Measurements from ENCODE around the gene GARIN5B.

Gene GARIN5B

GRCh38 chr19:55346725-55347441, 16.2 kb downstream of the GARIN5B start:
- H3K4me3 ChIP-seq (ENCODE audit: control insufficient read depth, low read depth, low read length) = no peak overlapping the region
- DNase-seq (ENCODE audit: low read depth) = no peak
- no peak for TF ChIP-seq CTCF (IDR thresholded peaks at IDR 0.05; ENCODE audit: control insufficient read depth, insufficient read depth, low read depth, low read length, missing control alignments)

- no peak for TF ChIP-seq CTCF (IDR thresholded peaks at IDR 0.05; ENCODE audit: control insufficient read depth, insufficient read depth, low read depth, low read length, missing control alignments)
- H3K4me3 ChIP-seq (ENCODE audit: control insufficient read depth, low read depth, low read length) = no peak overlapping the region
- DNase-seq (ENCODE audit: low read depth) = no peak
Measured at GRCh38 chr19:55345818-55346724, 17.0 kb downstream of the GARIN5B start.

GRCh38 chr19:55345101-55345817, 17.8 kb downstream of the GARIN5B start:
- no peak for TF ChIP-seq CTCF (IDR thresholded peaks at IDR 0.05; ENCODE audit: control insufficient read depth, insufficient read depth, low read depth, low read length, missing control alignments)
- no peak overlapping the region for H3K4me3 ChIP-seq (ENCODE audit: control insufficient read depth, low read depth, low read length)
- no peak for DNase-seq (ENCODE audit: low read depth)

GRCh38 chr19:55344444-55344843, 18.6 kb downstream of the GARIN5B start:
- no peak overlapping the region for H3K4me3 ChIP-seq (ENCODE audit: control insufficient read depth, low read depth, low read length)
- no peak for TF ChIP-seq CTCF (IDR thresholded peaks at IDR 0.05; ENCODE audit: control insufficient read depth, insufficient read depth, low read depth, low read length, missing control alignments)
- DNase-seq (ENCODE audit: low read depth) = no peak

- peak overlapping the region; percentile 77 for H3K4me3 ChIP-seq (ENCODE audit: control insufficient read depth, low read depth, low read length)
- no peak for TF ChIP-seq CTCF (IDR thresholded peaks at IDR 0.05; ENCODE audit: control insufficient read depth, insufficient read depth, low read depth, low read length, missing control alignments)
- no peak for DNase-seq (ENCODE audit: low read depth)
Measured at GRCh38 chr19:55341595-55342531, 21.2 kb downstream of the GARIN5B start.
